Endometrium (tissue), 2 donors: ENCODE measurements around the gene TMEM97.
A peak's percentile ranks its signal among the peaks of the same experiment; 100 is the strongest.
"Not testable (repeated sequence)": the region's sequence is repeated elsewhere in the genome, so short reads cannot be mapped to it uniquely, and the experiment has no call there.

ENCODE experiments used
- FAIRE-seq: peaks from 2 replicates; lab custom pipeline; 2012; peaks lifted over from hg19 to GRCh38; lab: Jason Lieb, UNC
- donor health status: control.
- donor health status: control.

The TMEM97 gene

GRCh38 chr17:28318759-28319597 is at the start of gene TMEM97:
TSS of gene TMEM97 (plus strand) at chr17:28319200. CDS start at chr17:28319240, 40 bp downstream.
- peak; percentile 85 for FAIRE-seq

DNA sequence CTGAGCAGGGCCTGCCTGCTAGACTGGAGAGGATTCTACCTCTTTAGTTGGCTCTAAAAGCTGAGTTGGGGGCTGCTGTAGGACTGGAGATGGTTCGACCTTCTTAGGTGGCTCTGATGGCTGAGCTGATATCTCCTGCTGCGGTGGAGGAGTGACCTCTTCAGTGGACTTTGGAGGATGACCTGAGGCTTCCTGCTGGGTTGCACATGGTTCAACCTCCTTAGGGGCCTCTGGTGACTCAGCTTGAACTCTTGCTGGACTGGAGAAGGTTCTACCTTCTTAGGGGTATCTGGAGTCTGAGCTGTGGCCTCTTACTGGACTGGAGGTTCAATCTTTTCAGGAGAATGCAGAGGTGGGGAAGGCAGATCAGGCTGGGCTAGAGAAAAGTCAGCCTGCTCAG is 48.9 kb upstream of the TMEM97 start:
- no peak for FAIRE-seq

- no peak for FAIRE-seq
These were observed 48.1 kb upstream of the TMEM97 start for GRCh38 chr17:28270926-28271325.

- FAIRE-seq: no peak
These were observed 47.6 kb upstream of the TMEM97 start for GRCh38 chr17:28271431-28271830.

DNA sequence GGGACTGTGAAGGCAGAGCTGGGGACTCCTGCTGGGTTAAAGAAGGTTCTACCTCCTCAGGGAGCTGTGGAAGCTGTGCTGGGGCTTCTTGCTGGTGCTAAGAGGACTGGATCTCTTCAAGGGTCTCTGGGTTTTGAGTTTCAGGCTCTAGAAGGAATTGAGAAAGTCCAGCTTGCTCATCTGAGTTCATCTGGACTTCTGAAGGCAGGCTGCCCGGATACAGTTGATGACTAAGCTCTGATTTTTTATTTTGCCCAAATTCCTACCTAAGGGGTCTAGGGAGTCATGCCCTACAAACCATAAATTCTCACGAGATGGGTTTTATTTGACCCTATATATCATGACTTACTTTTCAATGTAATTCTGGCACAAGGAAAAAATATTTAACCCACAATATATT is 46.8 kb upstream of the TMEM97 start:
- FAIRE-seq: no peak

DNA sequence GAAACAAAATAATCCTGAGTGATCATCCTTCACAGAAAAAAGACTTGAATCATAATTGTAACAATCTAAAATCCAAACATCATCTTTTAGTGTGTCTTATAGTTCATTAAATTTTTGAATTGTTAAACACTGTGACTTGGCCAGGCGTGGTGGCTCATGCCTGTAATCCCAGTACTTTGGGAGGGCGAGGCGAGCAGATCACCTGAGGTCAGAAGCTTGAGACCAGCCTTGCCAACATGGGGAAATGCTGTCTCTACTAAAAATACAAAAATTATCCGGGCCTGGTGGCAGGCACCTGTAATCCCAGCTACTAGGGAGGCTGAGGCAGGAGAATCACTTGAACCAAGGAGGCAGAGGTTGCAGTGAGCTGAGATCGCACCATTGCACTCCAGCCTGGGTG is 45.7 kb upstream of the TMEM97 start:
- FAIRE-seq: not testable (repeated sequence)

- FAIRE-seq: no peak
These were observed 44.3 kb upstream of the TMEM97 start for GRCh38 chr17:28274591-28275265.

GRCh38 chr17:28276011-28276410 is 43.0 kb upstream of the TMEM97 start:
- no peak for FAIRE-seq

DNA sequence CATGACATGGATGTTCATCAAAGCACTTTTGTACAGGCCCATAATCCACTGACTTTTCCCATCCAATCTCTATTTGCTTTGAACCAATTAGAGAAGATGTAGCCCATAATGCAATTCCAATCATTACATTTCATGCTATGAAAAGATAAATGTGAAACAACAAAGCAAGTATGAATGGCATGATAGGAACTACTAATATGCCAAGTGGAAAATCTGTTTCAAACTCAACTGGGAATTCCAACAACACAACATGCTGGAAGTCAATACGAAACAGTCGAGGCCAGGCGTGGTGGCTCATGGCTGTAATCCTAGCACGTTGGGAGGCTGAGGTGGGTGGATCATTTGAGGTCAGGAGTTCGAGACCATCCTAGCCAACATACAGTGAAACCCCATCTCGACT is 39.6 kb upstream of the TMEM97 start:
- no peak for FAIRE-seq

- no peak for FAIRE-seq
These were observed 38.2 kb upstream of the TMEM97 start for GRCh38 chr17:28280826-28281225.

- no peak for FAIRE-seq
These were observed 36.4 kb upstream of the TMEM97 start for GRCh38 chr17:28282596-28282995.

DNA sequence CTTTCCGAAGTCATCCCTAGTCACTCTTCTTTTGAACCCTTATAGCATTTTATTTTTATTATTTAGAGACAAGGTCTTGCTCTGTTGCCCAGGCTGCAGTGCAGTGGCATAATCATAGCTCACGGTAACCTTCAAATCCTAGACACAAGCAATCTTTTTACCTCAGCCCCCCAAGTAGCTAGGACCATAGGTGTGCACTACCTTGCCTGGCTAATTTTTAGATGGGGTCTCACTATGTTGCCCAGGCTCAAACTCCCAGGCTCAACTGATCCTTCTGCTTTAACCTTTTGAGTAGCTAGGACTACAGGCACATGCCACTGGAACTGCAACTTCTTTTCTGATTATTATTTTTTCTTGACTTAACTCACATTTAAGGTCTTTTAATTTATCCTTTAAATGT is 33.0 kb upstream of the TMEM97 start:
- no peak for FAIRE-seq

DNA sequence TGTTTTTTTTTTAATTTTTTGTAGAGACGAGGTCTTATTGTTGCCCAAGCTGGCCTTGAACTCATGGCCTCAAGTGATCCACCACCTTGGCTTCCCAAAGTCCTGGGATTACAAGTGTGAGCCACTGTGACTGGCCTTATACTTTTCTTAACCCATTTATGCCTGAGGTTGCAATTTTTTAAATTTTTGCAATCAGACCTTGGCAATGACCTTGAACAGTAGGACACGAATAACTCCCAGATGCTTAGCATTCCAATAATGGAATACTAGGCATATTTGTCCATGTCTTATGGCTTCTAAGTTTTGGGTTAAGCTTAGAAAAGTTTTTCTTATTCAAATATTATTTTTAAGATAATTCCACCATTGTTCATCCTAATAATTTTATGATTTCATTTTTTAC is 28.3 kb upstream of the TMEM97 start:
- FAIRE-seq: no peak

DNA sequence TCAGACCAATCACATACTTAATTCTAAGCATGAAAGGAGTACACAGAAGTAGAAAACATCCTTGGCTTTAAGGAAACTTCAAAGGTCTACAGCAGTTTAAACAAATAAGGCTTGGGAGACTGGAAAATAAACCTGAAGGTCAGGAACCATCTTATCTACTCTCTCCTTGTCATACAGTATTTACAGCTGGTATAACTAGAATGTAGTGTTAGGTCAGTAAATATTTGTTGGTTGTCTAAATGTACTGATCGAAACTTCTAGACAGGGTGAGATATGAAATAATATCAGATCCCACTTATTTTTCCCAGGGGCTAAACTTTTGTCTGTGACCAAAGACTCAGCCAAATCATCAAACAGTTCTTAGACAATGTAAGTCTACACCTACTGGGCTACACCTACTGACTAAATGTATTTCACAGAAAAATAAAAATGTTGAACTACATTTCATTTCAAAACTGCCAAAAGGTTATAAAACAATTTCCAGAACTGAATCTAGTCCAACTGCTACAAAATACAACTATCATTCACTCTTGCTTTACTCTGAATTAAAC is 27.1 kb upstream of the TMEM97 start:
- no peak for FAIRE-seq

- FAIRE-seq: not testable (repeated sequence)
These were observed 26.1 kb upstream of the TMEM97 start for GRCh38 chr17:28292878-28293277.

GRCh38 chr17:28293994-28294393 is 25.0 kb upstream of the TMEM97 start:
- no peak for FAIRE-seq

DNA sequence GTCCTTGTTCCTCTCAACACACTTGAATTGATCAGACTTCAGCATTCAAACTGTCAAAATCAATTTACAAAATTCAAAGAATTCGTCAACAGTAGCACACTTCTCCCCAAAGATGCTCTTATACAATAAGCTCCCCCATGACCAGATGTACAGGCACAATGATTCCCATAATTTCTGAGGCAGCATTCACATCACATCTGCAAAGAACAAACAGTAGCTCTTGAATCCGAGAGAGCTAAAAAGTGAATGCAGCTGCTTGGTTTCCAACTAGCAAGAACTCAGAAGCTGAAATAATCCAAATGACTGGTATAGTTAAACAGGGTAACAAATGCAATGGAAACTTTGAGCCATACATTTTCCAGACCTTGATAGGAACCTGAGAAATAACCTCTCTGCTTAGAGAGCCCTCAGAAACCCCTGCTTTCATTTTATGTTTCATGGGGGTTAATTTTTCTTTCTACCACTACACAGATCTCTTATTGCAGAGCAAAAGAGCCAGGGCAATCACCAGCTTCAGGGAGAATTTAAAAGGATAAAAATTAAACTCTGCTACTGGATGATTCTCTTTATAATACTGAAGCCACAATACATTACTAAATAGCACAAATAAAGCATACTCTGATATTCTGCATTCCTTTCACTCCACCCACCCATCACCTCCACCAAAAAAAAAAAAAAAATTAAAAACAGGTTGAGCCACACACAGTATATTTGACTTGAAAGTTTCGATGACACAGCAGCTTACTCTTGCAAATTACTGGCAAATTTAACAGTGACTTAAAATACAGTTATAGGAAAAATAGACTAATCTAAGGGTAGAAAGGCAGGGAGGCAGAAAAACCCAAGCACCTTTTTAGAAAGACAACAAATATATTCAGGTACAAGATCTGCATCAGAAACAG is 23.1 kb upstream of the TMEM97 start:
- FAIRE-seq: no peak

DNA sequence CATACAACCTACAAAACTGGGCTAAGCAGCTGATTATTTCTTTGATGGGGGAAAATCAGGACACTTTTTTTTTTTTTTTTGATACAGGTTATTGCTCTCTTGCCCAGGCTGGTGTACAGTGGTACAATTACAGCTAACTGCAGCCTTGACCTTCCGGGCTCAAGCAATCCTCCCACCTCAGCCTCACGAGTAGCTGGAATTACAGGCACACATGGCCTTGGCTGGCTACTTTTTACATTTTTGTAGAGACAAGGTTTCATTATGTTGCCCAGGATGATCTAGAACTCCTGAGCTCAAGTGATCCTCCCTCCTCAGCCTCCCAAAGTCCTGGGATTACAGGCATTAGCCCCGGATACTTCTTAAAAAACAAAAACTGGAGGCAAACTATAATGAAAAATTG is 20.6 kb upstream of the TMEM97 start:
- no peak for FAIRE-seq

- FAIRE-seq: no peak
These were observed 12.0 kb upstream of the TMEM97 start for GRCh38 chr17:28306954-28307401.

- FAIRE-seq: no peak
These were observed 5.2 kb upstream of the TMEM97 start for GRCh38 chr17:28313841-28314240.

GRCh38 chr17:28315846-28316705 is 2.9 kb upstream of the TMEM97 start:
- no peak for FAIRE-seq
